OCI-LY7 (cell line): ENCODE measurements around the gene CTDSPL.

Source experiments
- EZH2phosphoT487 ChIP-seq: fragments of 200-600 bp; sonication (generic); IDR thresholded peaks from 2 replicates; pipeline ENCODE4 v1.6.1; 2018; ENCODE audit warnings: low read depth, borderline replicate concordance, mild to moderate bottlenecking, mixed run types, antibody characterized with exemption, low read length, moderate library complexity, mixed read lengths
- TF ChIP-seq, protein P1 (sequence below): fragments of 200-600 bp; sonication (generic); conservative IDR thresholded peaks from 2 replicates; pipeline ENCODE4 v1.5.1; 2014; ENCODE audit warnings: mild to moderate bottlenecking, antibody characterized with exemption, low read length, moderate library complexity, mixed read lengths

DNA sequence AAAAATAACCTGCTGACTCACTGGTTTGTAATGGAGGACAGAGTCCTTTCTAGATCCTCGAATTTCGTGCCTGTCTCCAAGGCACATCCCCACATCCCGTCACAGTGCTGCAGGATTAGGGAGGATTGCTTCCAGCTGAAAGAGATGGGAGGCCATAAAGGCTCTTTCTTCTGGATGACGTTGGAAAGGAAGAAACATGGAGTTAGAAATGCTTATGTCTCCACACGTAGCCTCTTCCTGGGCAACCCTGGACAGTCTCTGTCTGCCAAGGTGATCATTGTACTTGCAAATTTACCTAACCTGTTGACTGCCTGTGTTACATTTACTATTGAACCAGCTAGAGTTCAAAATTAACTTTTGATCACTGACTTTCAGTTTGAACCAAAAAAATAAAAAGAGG lies 101.3 kb downstream of the CTDSPL start:
- TF ChIP-seq, protein P1, sequence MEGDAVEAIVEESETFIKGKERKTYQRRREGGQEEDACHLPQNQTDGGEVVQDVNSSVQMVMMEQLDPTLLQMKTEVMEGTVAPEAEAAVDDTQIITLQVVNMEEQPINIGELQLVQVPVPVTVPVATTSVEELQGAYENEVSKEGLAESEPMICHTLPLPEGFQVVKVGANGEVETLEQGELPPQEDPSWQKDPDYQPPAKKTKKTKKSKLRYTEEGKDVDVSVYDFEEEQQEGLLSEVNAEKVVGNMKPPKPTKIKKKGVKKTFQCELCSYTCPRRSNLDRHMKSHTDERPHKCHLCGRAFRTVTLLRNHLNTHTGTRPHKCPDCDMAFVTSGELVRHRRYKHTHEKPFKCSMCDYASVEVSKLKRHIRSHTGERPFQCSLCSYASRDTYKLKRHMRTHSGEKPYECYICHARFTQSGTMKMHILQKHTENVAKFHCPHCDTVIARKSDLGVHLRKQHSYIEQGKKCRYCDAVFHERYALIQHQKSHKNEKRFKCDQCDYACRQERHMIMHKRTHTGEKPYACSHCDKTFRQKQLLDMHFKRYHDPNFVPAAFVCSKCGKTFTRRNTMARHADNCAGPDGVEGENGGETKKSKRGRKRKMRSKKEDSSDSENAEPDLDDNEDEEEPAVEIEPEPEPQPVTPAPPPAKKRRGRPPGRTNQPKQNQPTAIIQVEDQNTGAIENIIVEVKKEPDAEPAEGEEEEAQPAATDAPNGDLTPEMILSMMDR, result no peak
- no peak for TF ChIP-seq EZH2phosphoT487
